Endothelial cell of umbilical vein (primary cell): ENCODE data around the gene SLC34A2. TPM values are rescaled to one million over a fixed set of nuclear protein-coding genes. Genes with fewer than 3 reads are reported as not detected.
"Not testable (repeated sequence)": the region's sequence is repeated elsewhere in the genome, so short reads cannot be mapped to it uniquely, and the experiment has no call there.

Experiments
- BruUV-seq: library from RNA; stranded (reverse); fragments of 400-500 nt; replicated peaks from 2 replicates; lab custom pipeline; 2021; lab: Mats Ljungman, UMichigan
- CTCF ChIA-PET: fragments of 300-600, 350-600 bp; sonication (Branson Sonifier 250); formaldehyde crosslinking; loops from one replicate; lab custom pipeline; 2021; ENCODE audit warnings: antibody characterized with exemption, inconsistent platforms; lab: Charles Lee
- POLR2A ChIA-PET: fragments of 300-600, 350-600 bp; sonication (Branson Sonifier 250); formaldehyde crosslinking; loops from one replicate; lab custom pipeline; 2021; ENCODE audit warnings: antibody characterized with exemption, inconsistent platforms; lab: Charles Lee
- DNase-seq: peaks from one replicate; pipeline ENCODE4 v3.0.0-alpha.2; 2011; ENCODE audit warnings: low read depth, low spot score
- FAIRE-seq: peaks from 2 replicates; lab custom pipeline; 2011; peaks lifted over from hg19 to GRCh38; lab: Jason Lieb, UNC
- H2AFZ ChIP-seq: 2 replicates; pipeline ENCODE4 v1.6.0; 2012; ENCODE audit warnings: low read depth, low read length, control low read depth, inconsistent platforms
- H3K27ac ChIP-seq: 2 replicates; pipeline ENCODE4 v1.5.1; 2011; ENCODE audit warnings: low read depth, mild to moderate bottlenecking, control low read depth, low read length, moderate library complexity; ENCODE audit not compliant: insufficient read depth
- H3K27me3 ChIP-seq, 2 experiments: 2 replicates each; pipeline versions ENCODE4 v1.6.0 to v1.6.1; 2011; ENCODE audit warnings: low read length in 2 of 2, mixed read lengths in 1 of 2; ENCODE audit not compliant: control insufficient read depth in 2 of 2, insufficient read depth in 2 of 2
- H3K36me3 ChIP-seq, 2 experiments: 2 replicates in 1 of 2; 3 replicates in 1 of 2; pipeline ENCODE4 v1.5.1; 2011; ENCODE audit warnings: low read length in 2 of 2, mild to moderate bottlenecking in 1 of 2, moderate library complexity in 1 of 2; ENCODE audit not compliant: control insufficient read depth in 2 of 2, insufficient read depth in 2 of 2; ENCODE audit errors: extremely low read depth in 1 of 2
- H3K4me1 ChIP-seq: 3 replicates; pipeline ENCODE4 v1.5.1; 2011; ENCODE audit warnings: mild to moderate bottlenecking, low read length; ENCODE audit not compliant: control insufficient read depth, insufficient read depth; ENCODE audit errors: extremely low read depth
- H3K4me2 ChIP-seq: 2 replicates; pipeline ENCODE4 v1.6.1; 2011; ENCODE audit warnings: low read length, control low read depth, mixed read lengths; ENCODE audit not compliant: insufficient read depth
- H3K4me3 ChIP-seq, 3 experiments: fragments of 200-600 bp in 1 of 3; sonication (generic), shearing (Covaris generic) in 1 of 3; replicated peaks in 1 of 3; 2 replicates each; pipeline ENCODE4 v1.5.1; 2011 to 2016; ENCODE audit warnings: control low read depth in 3 of 3, low read length in 3 of 3, mild to moderate bottlenecking in 2 of 3, inconsistent platforms in 1 of 3, low read depth in 1 of 3, moderate library complexity in 1 of 3; ENCODE audit not compliant: insufficient read depth in 1 of 3
- H3K79me2 ChIP-seq: 2 replicates; pipeline ENCODE4 v1.6.0; 2012; ENCODE audit warnings: low read length, inconsistent platforms; ENCODE audit not compliant: control insufficient read depth, insufficient read depth
- H3K9ac ChIP-seq: replicated peaks from 2 replicates; pipeline ENCODE3; 2011; ENCODE audit warnings: low read length, control low read depth; ENCODE audit not compliant: insufficient read depth; ENCODE audit errors: extremely low read depth
- H3K9me1 ChIP-seq: replicated peaks from 3 replicates; pipeline ENCODE4 v1.6.0; 2011; ENCODE audit warnings: mild to moderate bottlenecking, low read length; ENCODE audit not compliant: control insufficient read depth, insufficient read depth; ENCODE audit errors: extremely low read depth
- H3K9me3 ChIP-seq: replicated peaks from 2 replicates; pipeline ENCODE4 v1.5.1; 2012; ENCODE audit warnings: low read length, inconsistent platforms; ENCODE audit not compliant: control insufficient read depth, insufficient read depth
- H4K20me1 ChIP-seq: replicated peaks from 2 replicates; pipeline ENCODE3; 2011; ENCODE audit warnings: mild to moderate bottlenecking, low read length; ENCODE audit not compliant: control insufficient read depth, insufficient read depth; ENCODE audit errors: extremely low read depth
- FOS ChIP-seq: IDR thresholded peaks from 2 replicates; pipeline ENCODE4 v1.6.1; 2011; ENCODE audit warnings: mild to moderate bottlenecking, low read length, moderate library complexity, borderline replicate concordance; ENCODE audit not compliant: insufficient read depth
- GATA2 ChIP-seq: IDR thresholded peaks from 2 replicates; pipeline ENCODE4 v1.7.0; 2011; ENCODE audit warnings: low read depth, mild to moderate bottlenecking, moderate library complexity, mixed read lengths, low read length; ENCODE audit not compliant: insufficient read length, insufficient read depth
- MYC ChIP-seq: IDR thresholded peaks from one replicate; pipeline ENCODE4 v1.6.1; 2011; ENCODE audit warnings: mild to moderate bottlenecking, low read depth, low read length
- POLR2A ChIP-seq: IDR thresholded peaks from 2 replicates; pipeline ENCODE4 v1.6.1; 2012; ENCODE audit warnings: low read depth, mild to moderate bottlenecking, control low read depth, low read length
- POLR2AphosphoS5 ChIP-seq: IDR thresholded peaks from 2 replicates; pipeline ENCODE4 v1.6.1; 2012; ENCODE audit warnings: low read depth, mild to moderate bottlenecking, control low read depth, low read length, moderate library complexity; ENCODE audit not compliant: insufficient read depth
- dilution Hi-C: fragments of 300-500 bp; cut with MboI; formaldehyde crosslinking; loops from one replicate; pipeline ENCODE4 v1.15.0; 2019; ENCODE audit warnings: low sequenced_read_pairs; ENCODE audit not compliant: extremely low pct_ligation_motif_present
- intact Hi-C: fragments of 100-400 bp; cut with micrococcal nuclease; formaldehyde crosslinking; loops from one replicate; pipeline ENCODE4 v1.10.0; 2022
- polyA plus RNA-seq, 4 experiments: library from polyadenylated mRNA; depleted of rRNA in 3 of 4; stranded (reverse) in 3 of 4; unstranded in 1 of 4; fragments of >200 nt; gene quantifications; 2 replicates each; pipeline versions ENCODE4 v1.2.1 to v1.2.3, GENCODE V29; 2011 to 2012; ENCODE audit warnings: missing spikeins in 1 of 4
- total RNA-seq: library from RNA; stranded (reverse); gene quantifications from 2 replicates; pipeline ENCODE4 v1.2.3, GENCODE V29; 2021

Gene SLC34A2
- total and polyA plus RNA-seq, 2 donors (not counting 3 experiments of a cell fraction or from before 2014, with no cell fraction given) = not detected

GRCh38 chr4:25609976-25610375 is 45.7 kb upstream of the SLC34A2 start:
- BruUV-seq = no TSS peak
- DNase-seq = no peak
- ChIA-PET CTCF (interaction anchor here (2.2 kb wide), 1 partner anchor 14 kb away, joined by 4 read pairs; no protein-coding TSS in a partner anchor), POLR2A (no interaction called here)
- Histone ChIP-seq H3K4me3 (no peak overlapping the region), H2AFZ (no peak overlapping the region), H3K9me1 (no peaks in the 10 kb centered on the region), H3K36me3 (no peaks in the 10 kb centered on the region), H3K4me2 (no peak overlapping the region), H3K27ac (no peak overlapping the region), H3K9me3 (no peaks in the 10 kb centered on the region), H3K9ac (no peak overlapping the region), H4K20me1 (no peaks in the 10 kb centered on the region), H3K27me3 (no peaks in the 10 kb centered on the region), H3K79me2 (no peaks in the 10 kb centered on the region), H3K4me1 (no peaks in the 10 kb centered on the region)
- intact Hi-C loops (no loop called here), dilution Hi-C loops (no loop called here)
- no peak for TF ChIP-seq GATA2
- no peak for TF ChIP-seq POLR2AphosphoS5
- no peak for TF ChIP-seq POLR2A
- TF ChIP-seq MYC = no peak
- TF ChIP-seq FOS = no peak
- no peak for FAIRE-seq

- dilution Hi-C loops, FAIRE-seq, POLR2A ChIA-PET: not testable (repeated sequence)
Measured at GRCh38 chr4:25613613-25614012, 42.0 kb upstream of the SLC34A2 start.

More at GRCh38 chr4:25613613-25614012, 42.0 kb upstream of the SLC34A2 start:
- H4K20me1 ChIP-seq, H3K9me3 ChIP-seq, H3K79me2 ChIP-seq, H3K9me1 ChIP-seq, H2AFZ ChIP-seq, H3K4me1 ChIP-seq, H3K36me3 ChIP-seq, H3K4me3 ChIP-seq, H3K27me3 ChIP-seq, H3K4me2 ChIP-seq, BruUV-seq, DNase-seq, H3K9ac ChIP-seq, intact Hi-C loops, H3K27ac ChIP-seq, CTCF ChIA-PET: not testable (repeated sequence)
